Measurements from ENCODE around the gene HDDC2. TPM values are rescaled to one million over a fixed set of nuclear protein-coding genes. Genes with fewer than 3 reads are reported as not detected.

The HDDC2 gene
- polyA plus RNA-seq, 1 donor from 2014 or later: 75.2 TPM

DNA sequence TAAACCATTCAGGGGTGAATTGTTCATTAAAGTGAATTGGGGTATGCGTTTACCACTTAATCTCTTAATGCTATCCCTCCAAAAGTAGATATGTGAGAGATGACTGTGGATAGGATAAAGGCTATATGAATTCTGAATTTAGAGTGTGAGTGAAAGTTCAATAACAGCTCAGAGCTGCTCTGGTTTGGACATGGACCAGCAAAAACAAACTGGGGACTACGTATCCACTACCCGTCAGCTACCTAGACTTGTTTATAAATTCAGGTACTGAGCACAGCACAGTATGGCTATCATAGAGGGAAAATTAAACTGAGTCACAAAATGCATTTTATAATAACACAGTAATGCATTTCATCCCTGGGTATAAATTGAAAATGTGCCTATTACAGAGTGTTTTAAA is 44.4 kb downstream of the HDDC2 start:
- no peak for TF ChIP-seq SMC3 (conservative IDR thresholded peaks at IDR 0.05; ENCODE audit: poor library complexity)
- TF ChIP-seq, protein P1, sequence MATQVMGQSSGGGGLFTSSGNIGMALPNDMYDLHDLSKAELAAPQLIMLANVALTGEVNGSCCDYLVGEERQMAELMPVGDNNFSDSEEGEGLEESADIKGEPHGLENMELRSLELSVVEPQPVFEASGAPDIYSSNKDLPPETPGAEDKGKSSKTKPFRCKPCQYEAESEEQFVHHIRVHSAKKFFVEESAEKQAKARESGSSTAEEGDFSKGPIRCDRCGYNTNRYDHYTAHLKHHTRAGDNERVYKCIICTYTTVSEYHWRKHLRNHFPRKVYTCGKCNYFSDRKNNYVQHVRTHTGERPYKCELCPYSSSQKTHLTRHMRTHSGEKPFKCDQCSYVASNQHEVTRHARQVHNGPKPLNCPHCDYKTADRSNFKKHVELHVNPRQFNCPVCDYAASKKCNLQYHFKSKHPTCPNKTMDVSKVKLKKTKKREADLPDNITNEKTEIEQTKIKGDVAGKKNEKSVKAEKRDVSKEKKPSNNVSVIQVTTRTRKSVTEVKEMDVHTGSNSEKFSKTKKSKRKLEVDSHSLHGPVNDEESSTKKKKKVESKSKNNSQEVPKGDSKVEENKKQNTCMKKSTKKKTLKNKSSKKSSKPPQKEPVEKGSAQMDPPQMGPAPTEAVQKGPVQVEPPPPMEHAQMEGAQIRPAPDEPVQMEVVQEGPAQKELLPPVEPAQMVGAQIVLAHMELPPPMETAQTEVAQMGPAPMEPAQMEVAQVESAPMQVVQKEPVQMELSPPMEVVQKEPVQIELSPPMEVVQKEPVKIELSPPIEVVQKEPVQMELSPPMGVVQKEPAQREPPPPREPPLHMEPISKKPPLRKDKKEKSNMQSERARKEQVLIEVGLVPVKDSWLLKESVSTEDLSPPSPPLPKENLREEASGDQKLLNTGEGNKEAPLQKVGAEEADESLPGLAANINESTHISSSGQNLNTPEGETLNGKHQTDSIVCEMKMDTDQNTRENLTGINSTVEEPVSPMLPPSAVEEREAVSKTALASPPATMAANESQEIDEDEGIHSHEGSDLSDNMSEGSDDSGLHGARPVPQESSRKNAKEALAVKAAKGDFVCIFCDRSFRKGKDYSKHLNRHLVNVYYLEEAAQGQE (IDR thresholded peaks at IDR 0.05; ENCODE audit: borderline replicate concordance): no peak
- TF ChIP-seq EZH2 (IDR thresholded peaks at IDR 0.05; ENCODE audit: borderline replicate concordance, insufficient read depth, low read length, poor library complexity, severe bottlenecking): no peak
- TF ChIP-seq TAF1 (IDR thresholded peaks at IDR 0.05; ENCODE audit: low read depth): no peak
- no peak for TF ChIP-seq EP300 (conservative IDR thresholded peaks at IDR 0.05; ENCODE audit: poor library complexity, severe bottlenecking)
- no peak for TF ChIP-seq MXI1 (conservative IDR thresholded peaks at IDR 0.05; ENCODE audit: poor library complexity, severe bottlenecking)
- H3K27ac ChIP-seq (ENCODE audit: low read length): no peak overlapping the region
- H3K79me2 ChIP-seq (replicated peaks; ENCODE audit: insufficient read depth, low read length): no peaks in the 10 kb centered on the region
- no peaks in the 10 kb centered on the region for H3K27me3 ChIP-seq (ENCODE audit: insufficient read depth, low read depth, low read length)
- no peaks in the 10 kb centered on the region for H4K20me1 ChIP-seq (ENCODE audit: insufficient read depth)
- H3K9me3 ChIP-seq (ENCODE audit: low read length): no peaks in the 10 kb centered on the region
- H3K4me3 ChIP-seq (ENCODE audit: low read length): no peak overlapping the region
- H3K36me3 ChIP-seq (ENCODE audit: insufficient read depth, low read length): no peaks in the 10 kb centered on the region
- H3F3A ChIP-seq (ENCODE audit: insufficient read depth, low read length, poor library complexity, severe bottlenecking): no peaks in the 10 kb centered on the region
- no peak overlapping the region for H2AFZ ChIP-seq (ENCODE audit: low read depth, low read length)
- H3K4me2 ChIP-seq (ENCODE audit: low read length): no peak overlapping the region
- no peak overlapping the region for H3K9ac ChIP-seq (ENCODE audit: low read length)
- H3K9me2 ChIP-seq (ENCODE audit: insufficient read depth, low read length): no peaks in the 10 kb centered on the region

DNA sequence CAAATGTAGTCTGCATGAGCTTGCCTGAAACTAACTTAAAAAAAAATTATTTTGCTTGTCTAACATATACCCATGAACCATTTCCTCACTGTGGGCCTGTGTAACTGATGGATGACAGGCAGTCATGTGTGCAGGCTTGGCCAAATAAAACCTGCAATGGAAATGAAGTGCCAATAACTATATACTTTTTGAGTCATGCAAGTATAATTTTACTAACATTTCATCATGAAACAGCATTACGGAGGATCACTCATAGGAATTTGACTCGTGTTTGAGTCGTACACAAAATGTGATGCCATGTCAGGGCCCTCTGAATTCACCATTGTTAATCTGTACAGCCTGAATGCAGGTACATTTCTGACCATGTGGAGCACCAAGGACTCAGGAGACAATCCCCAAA is 46.6 kb downstream of the HDDC2 start:
- H3K27me3 ChIP-seq (ENCODE audit: insufficient read depth, low read depth, low read length): no peaks in the 10 kb centered on the region
- H3K4me2 ChIP-seq (ENCODE audit: low read length): no peak overlapping the region

More for the DNA sequence above, 46.6 kb downstream of the HDDC2 start:
- Histone ChIP-seq H3K4me3 (ENCODE audit: low read length) (no peak overlapping the region), H3K36me3 (ENCODE audit: insufficient read depth, low read length) (no peaks in the 10 kb centered on the region), H3F3A (ENCODE audit: insufficient read depth, low read length, poor library complexity, severe bottlenecking) (no peaks in the 10 kb centered on the region), H3K9ac (ENCODE audit: low read length) (no peak overlapping the region), H3K27ac (ENCODE audit: low read length) (no peak overlapping the region), H3K9me3 (ENCODE audit: low read length) (no peaks in the 10 kb centered on the region), H4K20me1 (ENCODE audit: insufficient read depth) (no peaks in the 10 kb centered on the region), H3K79me2 (replicated peaks; ENCODE audit: insufficient read depth, low read length) (no peaks in the 10 kb centered on the region), H2AFZ (ENCODE audit: low read depth, low read length) (no peak overlapping the region), H3K9me2 (ENCODE audit: insufficient read depth, low read length) (no peaks in the 10 kb centered on the region)
- TF ChIP-seq, protein P2, sequence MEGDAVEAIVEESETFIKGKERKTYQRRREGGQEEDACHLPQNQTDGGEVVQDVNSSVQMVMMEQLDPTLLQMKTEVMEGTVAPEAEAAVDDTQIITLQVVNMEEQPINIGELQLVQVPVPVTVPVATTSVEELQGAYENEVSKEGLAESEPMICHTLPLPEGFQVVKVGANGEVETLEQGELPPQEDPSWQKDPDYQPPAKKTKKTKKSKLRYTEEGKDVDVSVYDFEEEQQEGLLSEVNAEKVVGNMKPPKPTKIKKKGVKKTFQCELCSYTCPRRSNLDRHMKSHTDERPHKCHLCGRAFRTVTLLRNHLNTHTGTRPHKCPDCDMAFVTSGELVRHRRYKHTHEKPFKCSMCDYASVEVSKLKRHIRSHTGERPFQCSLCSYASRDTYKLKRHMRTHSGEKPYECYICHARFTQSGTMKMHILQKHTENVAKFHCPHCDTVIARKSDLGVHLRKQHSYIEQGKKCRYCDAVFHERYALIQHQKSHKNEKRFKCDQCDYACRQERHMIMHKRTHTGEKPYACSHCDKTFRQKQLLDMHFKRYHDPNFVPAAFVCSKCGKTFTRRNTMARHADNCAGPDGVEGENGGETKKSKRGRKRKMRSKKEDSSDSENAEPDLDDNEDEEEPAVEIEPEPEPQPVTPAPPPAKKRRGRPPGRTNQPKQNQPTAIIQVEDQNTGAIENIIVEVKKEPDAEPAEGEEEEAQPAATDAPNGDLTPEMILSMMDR (IDR thresholded peaks at IDR 0.05; ENCODE audit: poor library complexity, severe bottlenecking): no peak
- TF ChIP-seq POLR2AphosphoS5 (IDR thresholded peaks at IDR 0.05): no peak
- no peak for TF ChIP-seq EP300 (conservative IDR thresholded peaks at IDR 0.05; ENCODE audit: poor library complexity, severe bottlenecking)
